Psoas muscle (tissue), 8 donors: ENCODE results near the gene XRCC1. TPM values are rescaled to one million over a fixed set of nuclear protein-coding genes. Genes with fewer than 3 reads are reported as not detected.
"Not testable (repeated sequence)": the region's sequence is repeated elsewhere in the genome, so short reads cannot be mapped to it uniquely, and the experiment has no call there.

ENCODE experiments used
- ATAC-seq, 4 donors: fragments of 200-7000 bp; cut with Tn5 transposase; one replicate each; pipeline ENCODE4 v1.9.1; 2020; ENCODE audit warnings: moderate library complexity in 3 of 4, mild to moderate bottlenecking in 2 of 4
- DNase-seq, 2 donors: peaks; one replicate each; pipeline ENCODE4 v3.0.0-alpha.2; 2020
- H3K27ac ChIP-seq: fragments of 200-600 bp; one replicate; pipeline ENCODE4 v1.8.0; 2022
- H3K27me3 ChIP-seq, 3 donors: fragments of 200-600 bp in 1 of 3; one replicate each; pipeline versions ENCODE4 v1.6.1 to v1.8.0; 2013 to 2022; ENCODE audit warnings: low read length in 2 of 3, mild to moderate bottlenecking in 2 of 3, moderate library complexity in 1 of 3; ENCODE audit not compliant: insufficient read depth in 3 of 3
- H3K36me3 ChIP-seq, 2 donors: fragments of 200-600 bp in 1 of 2; one replicate each; pipeline versions ENCODE4 v1.6.1 to v1.8.0; 2013 to 2022; ENCODE audit warnings: low read depth in 1 of 2, mild to moderate bottlenecking in 1 of 2, moderate library complexity in 1 of 2; ENCODE audit not compliant: insufficient read depth in 1 of 2
- H3K4me1 ChIP-seq: fragments of 200-600 bp; one replicate; pipeline ENCODE4 v1.8.0; 2022
- H3K4me3 ChIP-seq: fragments of 200-600 bp; one replicate; pipeline ENCODE4 v1.8.0; 2022; ENCODE audit warnings: mild to moderate bottlenecking
- H3K9me3 ChIP-seq: fragments of 200-600 bp; one replicate; pipeline ENCODE4 v1.8.0; 2022
- WGBS, 3 donors: extraction: QIAGEN DNeasy Blood & Tissue Kit; methylation state at CpG; one replicate each; pipeline versions ENCODE4 v1.1.6 to v1.1.7; 2013; 5-methylcytosine and 5-hydroxymethylcytosine counted together
- intact Hi-C, 2 donors: fragments of 100-400 bp; cut with DNase I; formaldehyde crosslinking; loops; one replicate each; pipeline versions ENCODE4 v1.11.0 to v1.14.2; 2022
- polyA plus RNA-seq, 3 donors: library from polyadenylated mRNA; stranded (reverse); fragments of 200-250 nt; gene quantifications; one replicate each; pipeline ENCODE4 v1.2.3, GENCODE V29; 2013
- total RNA-seq, 4 donors: library from RNA; stranded (reverse); fragmentation: NEBNext Ultra II Directional in 2 of 4; extraction: Animal tissue kit (Norgen Biotek cat#: 25700) in 2 of 4; gene quantifications; one replicate each; pipeline versions ENCODE4 v1.2.1 to v1.2.4, GENCODE V29; 2021 to 2023
- TF ChIP-seq, protein P1 (sequence below): fragments of 200-600 bp; IDR thresholded peaks from one replicate; pipeline ENCODE4 v1.8.0; 2022; ENCODE audit warnings: antibody characterized with exemption
- donor health status: healthy with polysubstance abuse.
- donor health status: DM: no; HTN: no; CAD: no; lungs with moderate emphysema.
- donor health status: Bipolar disorder and iron deficiency.
- donor health status: healthy.
- donor health status: DM: yes; HTN: yes; CAD: no.
- donor health status: DM: no; HTN: no; CAD: no.
- donor health status: DM: no; HTN: no; CAD: no.
- donor health status: DM: yes; HTN: yes; CAD: no.

Gene XRCC1
- total and polyA plus RNA-seq, 7 donors, result 12.7 to 22.1 (median 14.1) TPM

DNA sequence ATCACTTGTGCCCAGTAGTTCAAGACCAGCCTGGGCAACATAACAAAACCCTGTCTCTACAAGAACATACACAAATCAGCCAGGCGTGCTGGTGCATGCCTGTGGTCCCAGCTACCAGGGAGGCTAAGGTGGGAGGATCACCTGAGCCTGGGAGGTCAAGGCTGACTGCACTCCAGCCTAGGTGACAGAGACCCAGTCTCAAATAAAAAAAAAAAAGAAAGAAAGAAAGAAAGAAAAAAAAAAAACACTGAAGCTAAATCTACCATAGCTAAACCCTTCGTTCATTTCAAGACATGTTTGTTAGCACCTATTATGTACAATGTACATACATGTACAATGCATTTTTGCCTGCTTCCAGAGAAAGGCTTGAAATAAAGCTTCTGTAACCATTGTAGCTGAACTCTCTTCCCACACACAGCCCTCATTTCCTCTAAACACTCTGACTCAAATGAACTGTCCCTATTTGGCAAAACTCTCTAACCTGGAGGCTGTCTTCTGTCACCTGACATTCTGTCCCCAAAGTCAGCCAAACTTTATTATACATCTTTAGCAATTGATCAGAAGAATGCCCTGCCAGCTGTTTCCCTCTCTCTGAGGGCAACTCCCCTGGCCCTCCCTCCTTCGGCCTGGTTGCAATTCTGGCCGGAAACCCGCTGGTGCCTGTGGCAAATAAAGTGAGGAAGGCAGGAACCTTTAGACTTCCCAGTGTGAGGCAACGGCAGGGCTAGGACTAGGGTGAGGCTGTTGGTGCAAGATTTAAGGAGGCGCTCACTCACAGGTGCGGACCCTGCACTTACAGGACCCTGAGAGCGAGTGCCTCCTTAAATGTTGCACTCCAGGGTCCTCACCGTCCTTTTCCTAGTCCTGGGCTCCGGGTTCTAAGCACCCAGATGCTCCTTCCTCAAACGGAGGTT lies 50.1 kb downstream of the XRCC1 start:
- DNase-seq (peak in 1 of 2 donors; percentile 41), ATAC-seq (peak in 3 of 4 donors; percentile 18 to 23 (median 22))
- Histone ChIP-seq H3K4me3 (peak overlapping the region; percentile 94), H3K27me3 (no peaks in the 10 kb centered on the region), H3K9me3 (no peaks in the 10 kb centered on the region), H3K4me1 (peaks cover 14% of the 10 kb centered on the region), H3K36me3 (no peaks in the 10 kb centered on the region), H3K27ac (peak overlapping the region; percentile 41)
- TF ChIP-seq, protein P1, sequence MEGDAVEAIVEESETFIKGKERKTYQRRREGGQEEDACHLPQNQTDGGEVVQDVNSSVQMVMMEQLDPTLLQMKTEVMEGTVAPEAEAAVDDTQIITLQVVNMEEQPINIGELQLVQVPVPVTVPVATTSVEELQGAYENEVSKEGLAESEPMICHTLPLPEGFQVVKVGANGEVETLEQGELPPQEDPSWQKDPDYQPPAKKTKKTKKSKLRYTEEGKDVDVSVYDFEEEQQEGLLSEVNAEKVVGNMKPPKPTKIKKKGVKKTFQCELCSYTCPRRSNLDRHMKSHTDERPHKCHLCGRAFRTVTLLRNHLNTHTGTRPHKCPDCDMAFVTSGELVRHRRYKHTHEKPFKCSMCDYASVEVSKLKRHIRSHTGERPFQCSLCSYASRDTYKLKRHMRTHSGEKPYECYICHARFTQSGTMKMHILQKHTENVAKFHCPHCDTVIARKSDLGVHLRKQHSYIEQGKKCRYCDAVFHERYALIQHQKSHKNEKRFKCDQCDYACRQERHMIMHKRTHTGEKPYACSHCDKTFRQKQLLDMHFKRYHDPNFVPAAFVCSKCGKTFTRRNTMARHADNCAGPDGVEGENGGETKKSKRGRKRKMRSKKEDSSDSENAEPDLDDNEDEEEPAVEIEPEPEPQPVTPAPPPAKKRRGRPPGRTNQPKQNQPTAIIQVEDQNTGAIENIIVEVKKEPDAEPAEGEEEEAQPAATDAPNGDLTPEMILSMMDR, result no peak
- WGBS, 3 donors, result 27 to 39% (median 28%) methylated on average over 12 of the region's 12 CpGs
- intact Hi-C loops, result no loop called here

DNA sequence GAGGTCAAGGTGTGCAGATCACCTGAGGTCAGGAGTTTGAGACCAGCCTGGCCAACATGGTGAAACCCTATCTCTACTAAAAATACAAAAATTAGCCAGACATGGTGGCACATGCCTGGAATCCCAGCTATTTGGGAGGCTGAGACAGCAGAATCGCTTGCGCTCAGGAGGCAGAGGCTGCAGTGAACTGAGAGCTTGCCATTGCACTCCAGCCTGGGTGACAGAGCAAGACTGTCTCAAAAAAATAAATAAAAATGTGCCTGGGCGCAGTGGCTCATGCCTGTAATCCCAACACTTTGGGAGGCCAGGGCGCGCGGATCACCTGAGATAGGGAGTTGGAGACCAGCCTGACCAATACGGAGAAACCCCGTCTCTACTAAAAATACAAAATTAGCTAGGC lies 51.6 kb downstream of the XRCC1 start:
- peaks cover 14% of the 10 kb centered on the region for H3K4me1 ChIP-seq
- DNase-seq, H3K27ac ChIP-seq, ATAC-seq, H3K4me3 ChIP-seq, intact Hi-C loops, H3K27me3 ChIP-seq, H3K36me3 ChIP-seq, H3K9me3 ChIP-seq: not testable (repeated sequence)
- 95 to 98% (median 97%) methylated on average over 8 of the region's 8 CpGs for WGBS, 3 donors

DNA sequence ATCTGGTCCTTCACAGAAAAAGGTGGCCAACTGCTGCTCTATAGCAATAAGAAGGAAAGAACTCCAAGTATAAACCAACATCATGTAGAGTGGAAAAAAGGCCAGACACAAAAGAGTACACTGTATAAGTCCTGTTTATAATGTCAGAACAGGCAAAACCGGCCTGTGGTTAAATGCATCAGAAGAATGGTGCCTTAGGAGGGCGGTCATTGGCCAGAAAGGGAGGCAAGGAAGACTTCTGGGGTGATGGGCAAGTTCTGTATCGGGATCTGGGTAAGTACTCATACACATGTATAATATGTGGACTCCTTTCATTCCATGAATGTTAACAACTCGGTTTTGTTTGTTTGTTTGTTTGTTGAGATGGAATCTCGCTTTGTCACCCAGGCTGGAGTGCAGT lies 52.4 kb downstream of the XRCC1 start:
- Histone ChIP-seq H3K36me3 (no peaks in the 10 kb centered on the region), H3K27me3 (no peaks in the 10 kb centered on the region), H3K4me1 (peaks cover 14% of the 10 kb centered on the region), H3K9me3 (no peaks in the 10 kb centered on the region), H3K4me3 (no peak overlapping the region), H3K27ac (no peak overlapping the region)
- intact Hi-C loops, result no loop called here
- no peak for ATAC-seq
- DNase-seq, result no peak
- 86 to 89% (median 88%) methylated on average over 5 of the region's 5 CpGs for WGBS, 3 donors
- TF ChIP-seq, protein P1, result no peak

DNA sequence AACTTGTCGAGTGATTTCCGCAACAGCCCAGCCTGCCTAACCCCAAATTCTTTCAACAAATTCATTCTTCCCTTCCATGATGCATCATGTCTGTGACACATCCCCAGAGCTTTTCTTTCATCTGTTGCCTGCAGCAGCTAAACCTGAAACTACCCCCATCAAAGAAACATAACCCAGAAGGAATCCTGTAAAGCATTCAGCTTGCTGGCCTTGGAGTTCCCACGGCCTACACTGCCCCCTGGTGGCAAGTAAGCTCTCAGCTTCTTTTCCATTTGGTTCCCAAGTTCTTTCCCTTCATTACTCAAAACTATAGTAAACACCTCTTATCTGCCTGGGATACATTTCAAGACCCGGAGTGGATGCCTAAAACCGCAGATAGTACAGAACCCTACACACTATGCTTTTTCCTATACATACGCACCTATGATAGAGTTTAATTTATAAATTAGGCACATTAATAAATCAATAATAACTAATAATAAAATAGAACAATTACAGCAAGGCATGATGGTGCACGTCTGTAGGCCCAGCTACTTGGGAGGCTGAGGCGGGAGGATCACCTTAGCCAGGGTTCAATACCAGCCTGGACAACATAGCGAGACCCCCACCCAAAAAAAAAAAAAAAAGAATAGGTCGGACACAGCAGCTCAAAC lies 55.8 kb downstream of the XRCC1 start:
- Histone ChIP-seq H3K27me3 (no peaks in the 10 kb centered on the region), H3K27ac (no peak overlapping the region), H3K36me3 (peaks cover 0 to 5% of the 10 kb centered on the region in 2 donors), H3K9me3 (no peaks in the 10 kb centered on the region), H3K4me1 (no peaks in the 10 kb centered on the region), H3K4me3 (no peak overlapping the region)
- intact Hi-C loops, result loop anchor here (1.0 kb wide), 1 partner anchor 72 kb away; no protein-coding TSS in a partner anchor
- DNase-seq (peak; percentile 72 to 87), ATAC-seq (peak; percentile 85 to 92 (median 92))
- TF ChIP-seq, protein P1, result peak; percentile 94
- 52 to 58% (median 54%) methylated on average over 10 of the region's 10 CpGs for WGBS, 3 donors

DNA sequence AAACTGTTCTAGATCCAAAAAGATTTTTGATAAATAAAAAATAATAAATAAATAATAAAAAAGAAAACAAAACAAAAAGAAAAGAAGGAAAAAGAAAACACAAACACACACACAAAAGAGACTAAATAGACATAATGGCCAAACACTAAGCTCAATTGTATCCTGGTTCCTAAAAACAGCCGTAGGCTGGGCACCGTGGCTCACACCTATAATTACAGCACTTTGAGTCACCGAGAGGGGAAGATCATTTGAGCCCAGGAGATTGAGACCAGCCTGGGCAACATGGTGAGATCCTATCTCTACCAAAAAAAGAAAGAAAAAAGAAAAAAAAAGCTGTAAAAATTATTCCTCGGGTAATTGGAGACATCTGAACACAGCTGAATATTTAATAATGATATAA lies 57.3 kb downstream of the XRCC1 start:
- Histone ChIP-seq H3K4me3 (no peak overlapping the region), H3K27me3 (no peaks in the 10 kb centered on the region), H3K4me1 (no peaks in the 10 kb centered on the region), H3K27ac (no peak overlapping the region), H3K36me3 (peaks cover 0 to 7% of the 10 kb centered on the region in 2 donors), H3K9me3 (no peaks in the 10 kb centered on the region)
- TF ChIP-seq, protein P1, result no peak
- 73 to 80% (median 75%) methylated on average over 4 of the region's 4 CpGs for WGBS, 3 donors
- DNase-seq (no peak), ATAC-seq (no peak)
- intact Hi-C loops, result no loop called here

DNA sequence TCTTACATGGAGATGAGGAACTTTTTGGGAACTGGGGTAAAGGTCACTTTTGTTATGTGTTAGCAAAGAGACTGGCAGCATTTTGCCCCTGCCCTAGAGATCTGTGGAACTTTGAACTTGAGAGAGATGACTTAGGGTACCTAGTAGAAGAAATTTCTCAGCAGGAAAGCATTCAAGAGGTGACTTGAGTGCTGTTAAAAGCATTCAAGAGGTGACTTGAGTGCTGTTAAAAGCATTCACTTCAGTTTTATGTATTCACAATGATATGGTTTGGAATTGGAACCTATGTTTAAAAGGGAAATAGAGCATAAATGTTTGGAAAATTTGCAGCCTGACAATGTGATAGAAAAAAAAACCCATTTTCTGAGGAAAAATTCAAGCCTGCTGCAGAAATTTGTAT lies 62.9 kb downstream of the XRCC1 start:
- ATAC-seq, intact Hi-C loops, H3K9me3 ChIP-seq, H3K4me1 ChIP-seq, DNase-seq, H3K27me3 ChIP-seq, H3K27ac ChIP-seq, H3K4me3 ChIP-seq: not testable (repeated sequence)
- H3K36me3 ChIP-seq, result peaks cover 0 to 39% of the 10 kb centered on the region in 2 donors
